HS-27A (cell line): ENCODE measurements around the gene THADA.
"Not testable (repeated sequence)": the region's sequence is repeated elsewhere in the genome, so short reads cannot be mapped to it uniquely, and the experiment has no call there.

Experiments
- DNase-seq: peaks from one replicate; pipeline ENCODE4 v3.0.0-alpha.2; 2012; ENCODE audit warnings: low read depth, missing footprints

THADA gene

DNA sequence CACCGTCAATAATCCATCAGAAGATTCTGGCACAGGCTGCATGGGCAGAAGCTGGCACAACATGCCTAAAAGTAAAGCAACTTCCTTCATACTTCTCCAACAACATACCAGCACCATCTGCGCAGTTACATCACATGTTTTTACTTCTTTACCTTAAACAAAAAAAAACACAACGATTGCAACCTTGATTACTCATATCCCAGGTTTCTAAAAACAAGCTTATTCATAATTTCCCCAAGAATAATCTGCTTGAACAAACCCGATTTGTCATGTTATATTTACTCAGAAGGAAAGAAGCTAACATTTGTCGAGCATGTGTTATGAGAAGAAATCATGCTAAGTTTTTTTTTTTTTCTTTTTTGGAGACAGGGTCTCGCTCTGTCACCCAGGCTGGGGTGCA is 54.7 kb downstream of the THADA start:
- no peak for DNase-seq

DNA sequence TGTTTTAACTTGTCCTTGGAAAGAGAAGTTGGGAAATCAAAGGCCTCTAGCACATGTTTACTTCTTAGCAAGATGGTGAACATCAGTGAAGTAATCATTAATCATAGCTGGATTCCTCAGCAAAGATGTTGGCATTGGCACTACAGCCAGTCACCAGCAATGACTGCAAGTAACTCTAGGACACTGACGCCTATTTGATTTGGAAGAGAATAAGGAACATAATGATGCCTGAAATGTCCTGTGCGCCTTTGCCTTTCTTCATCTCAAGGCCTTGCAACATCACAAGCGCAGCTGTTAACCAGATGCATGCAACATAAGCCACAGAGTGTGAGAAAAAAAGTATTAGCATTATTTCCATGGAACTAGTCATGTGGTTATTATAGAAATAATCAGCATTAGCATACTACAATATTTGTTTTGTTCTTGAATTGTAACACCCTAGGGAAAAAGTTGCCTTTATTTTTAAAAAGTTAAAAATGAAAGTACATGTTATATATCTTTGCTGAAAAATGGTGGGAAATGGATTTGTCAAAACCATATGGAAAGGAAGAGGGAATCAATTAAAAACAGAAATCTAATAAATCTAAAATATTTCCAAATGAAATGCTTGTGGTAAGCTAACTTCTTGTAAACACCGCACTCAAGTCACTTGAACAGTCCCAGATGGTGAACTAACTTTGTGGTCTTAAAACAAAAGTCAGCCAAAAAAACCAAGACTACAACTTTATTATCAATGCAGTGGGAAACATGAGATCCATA is 55.6 kb downstream of the THADA start:
- DNase-seq, result peak; percentile 5

DNA sequence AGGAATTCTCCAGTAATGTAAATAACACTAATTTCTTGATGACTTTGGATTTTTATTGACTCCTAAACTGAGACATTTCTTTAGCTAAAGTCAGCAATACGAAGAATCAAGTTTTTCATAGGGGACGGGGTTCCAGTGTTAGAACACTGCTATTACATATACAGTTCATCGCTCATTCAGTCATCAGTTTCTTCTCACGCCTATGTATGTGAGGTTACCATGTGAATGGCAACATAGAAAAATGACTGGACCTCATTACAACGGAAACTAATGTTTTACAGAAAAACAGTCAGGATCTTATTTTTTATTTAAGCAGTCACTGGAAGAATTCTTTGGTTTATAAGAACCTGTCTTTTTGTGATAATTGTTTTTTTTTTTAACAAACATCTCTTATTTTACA is 56.4 kb downstream of the THADA start:
- DNase-seq, result no peak

DNA sequence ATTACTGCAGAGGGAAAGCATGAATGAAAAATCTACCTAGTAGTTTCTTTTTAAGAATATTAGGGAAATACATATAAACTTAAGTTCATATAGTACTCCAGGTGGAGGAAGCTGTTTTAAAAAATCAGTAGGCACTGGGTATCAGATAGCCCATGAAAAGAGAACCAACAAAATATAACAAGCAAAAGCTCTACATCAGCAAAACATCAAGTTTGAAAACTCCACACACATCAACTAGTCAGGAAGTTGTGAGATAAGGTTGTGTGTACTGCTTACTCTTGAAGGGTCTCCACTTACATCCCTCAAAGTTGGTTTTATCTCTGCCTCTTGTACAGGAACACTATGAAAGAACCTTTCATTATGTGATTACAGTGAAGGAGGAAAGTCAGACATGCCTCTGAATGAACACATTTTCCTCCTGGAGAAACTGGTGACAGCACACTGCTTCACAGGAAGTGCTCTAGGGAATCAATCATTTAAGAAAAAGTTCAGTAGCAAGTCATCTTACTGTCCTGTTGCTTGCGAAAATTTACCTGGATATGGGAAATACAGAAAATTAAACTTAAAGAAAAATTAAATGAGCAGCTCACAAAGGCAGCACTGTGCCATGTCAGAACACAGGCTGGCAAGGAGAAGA is 57.7 kb downstream of the THADA start:
- DNase-seq, result no peak

DNA sequence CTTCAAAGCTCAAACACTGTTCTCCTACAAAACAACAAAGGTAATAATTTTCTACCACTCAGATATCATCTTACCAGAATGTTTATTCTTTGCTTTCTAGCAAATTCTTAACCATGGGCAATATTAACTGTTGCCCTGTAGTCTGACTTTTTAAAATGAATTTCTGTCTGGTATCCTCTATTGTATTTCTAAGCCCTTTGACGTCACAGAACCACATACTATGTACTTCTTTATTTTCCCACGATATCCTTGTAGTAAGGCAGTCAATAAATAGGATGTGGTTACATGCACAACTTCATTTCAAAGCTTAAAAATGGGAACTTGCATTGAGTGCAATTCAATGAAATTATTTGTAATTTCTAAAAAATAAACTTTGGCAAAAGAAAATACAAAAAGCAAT is 58.7 kb downstream of the THADA start:
- no peak for DNase-seq

DNA sequence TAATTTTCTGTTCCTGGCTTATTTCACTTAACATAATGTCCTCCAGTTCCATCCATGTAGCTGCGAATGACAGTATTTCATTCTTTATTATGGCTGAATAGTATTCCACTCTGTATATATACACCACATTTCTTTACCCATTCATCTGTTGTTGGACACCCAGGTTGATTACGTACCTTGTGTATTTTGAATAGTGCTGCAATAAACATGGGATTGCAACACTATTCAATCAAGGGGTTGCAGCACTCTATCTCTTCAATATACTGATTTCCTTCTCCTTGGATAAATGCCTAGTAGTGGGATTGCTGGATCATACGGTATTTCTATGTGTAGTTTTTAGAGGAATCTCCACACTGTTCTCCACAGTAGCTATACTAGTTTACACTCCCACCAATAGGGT is 61.3 kb downstream of the THADA start:
- no peak for DNase-seq

DNA sequence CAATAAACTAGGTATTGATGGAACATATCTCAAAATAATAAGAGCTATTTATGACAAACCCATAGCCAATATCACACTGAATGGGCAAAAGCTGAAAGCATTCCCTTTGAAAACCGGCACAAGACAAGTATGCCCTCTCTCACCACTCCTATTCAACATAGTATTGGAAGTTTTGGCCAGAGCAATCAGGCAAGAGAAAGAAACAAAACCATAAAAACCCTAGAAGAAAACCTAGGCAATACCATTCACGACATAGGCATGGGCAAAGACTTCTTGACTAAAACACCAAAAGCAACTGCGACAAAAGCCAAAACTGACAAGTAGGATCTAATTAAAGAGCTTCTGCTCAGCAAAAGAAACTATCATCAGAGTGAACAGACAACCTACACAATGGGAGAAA is 63.3 kb downstream of the THADA start:
- not testable (repeated sequence) for DNase-seq

DNA sequence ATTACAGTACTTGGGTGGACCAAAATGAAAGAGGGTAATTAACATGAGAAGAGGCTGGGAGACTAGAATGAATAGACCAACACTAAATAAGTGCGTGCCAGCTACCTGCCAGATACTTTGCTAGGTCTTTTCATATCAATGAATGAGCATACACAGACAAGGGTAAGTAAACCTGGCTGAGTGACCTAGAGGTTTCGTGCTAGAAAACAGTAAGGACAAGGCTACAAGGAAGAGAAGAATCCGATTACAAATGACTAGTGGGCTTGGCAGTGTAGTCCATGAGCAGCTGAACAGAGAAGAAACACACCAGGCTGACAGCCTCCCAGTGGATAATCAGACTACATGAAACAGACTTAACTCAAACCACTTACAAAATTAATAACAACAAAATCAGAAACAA is 64.6 kb downstream of the THADA start:
- no peak for DNase-seq

DNA sequence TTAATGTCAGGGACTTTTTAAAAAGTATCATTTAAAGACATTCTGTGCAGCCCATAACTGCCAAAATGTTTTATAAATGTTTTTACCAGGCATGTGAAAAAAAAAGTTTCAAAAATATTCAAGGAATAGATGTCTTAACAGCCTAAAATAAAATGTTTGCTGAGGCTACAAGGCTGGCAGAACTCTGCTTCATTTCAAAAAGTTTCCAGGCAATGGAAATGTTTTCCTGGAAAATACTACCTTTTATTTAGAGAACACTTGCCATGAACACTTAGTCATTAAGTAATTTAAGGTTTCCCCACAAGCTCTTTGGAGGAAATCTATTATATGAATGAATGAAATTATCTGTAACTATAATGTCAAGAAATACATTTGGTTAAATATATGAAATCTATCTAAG is 68.8 kb downstream of the THADA start:
- no peak for DNase-seq

DNA sequence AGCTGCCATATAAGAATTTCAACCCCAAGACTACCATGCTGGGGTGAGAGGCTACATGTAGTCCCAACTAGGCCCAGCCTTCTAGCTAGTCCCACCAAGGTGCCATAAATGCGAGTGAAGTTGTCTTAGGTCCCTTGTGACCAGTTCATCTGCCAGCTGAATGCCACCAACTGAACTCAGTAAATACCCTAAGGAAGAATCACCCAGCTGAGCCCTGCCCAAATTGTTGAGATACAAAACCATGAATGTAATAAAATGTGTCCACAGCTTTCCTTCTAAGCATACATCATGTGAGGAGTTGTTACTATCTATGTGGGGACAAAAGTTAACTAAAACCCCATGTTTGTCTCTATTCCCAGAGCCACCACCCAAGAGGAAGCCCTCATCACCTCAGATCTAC is 70.3 kb downstream of the THADA start:
- DNase-seq, result no peak

DNA sequence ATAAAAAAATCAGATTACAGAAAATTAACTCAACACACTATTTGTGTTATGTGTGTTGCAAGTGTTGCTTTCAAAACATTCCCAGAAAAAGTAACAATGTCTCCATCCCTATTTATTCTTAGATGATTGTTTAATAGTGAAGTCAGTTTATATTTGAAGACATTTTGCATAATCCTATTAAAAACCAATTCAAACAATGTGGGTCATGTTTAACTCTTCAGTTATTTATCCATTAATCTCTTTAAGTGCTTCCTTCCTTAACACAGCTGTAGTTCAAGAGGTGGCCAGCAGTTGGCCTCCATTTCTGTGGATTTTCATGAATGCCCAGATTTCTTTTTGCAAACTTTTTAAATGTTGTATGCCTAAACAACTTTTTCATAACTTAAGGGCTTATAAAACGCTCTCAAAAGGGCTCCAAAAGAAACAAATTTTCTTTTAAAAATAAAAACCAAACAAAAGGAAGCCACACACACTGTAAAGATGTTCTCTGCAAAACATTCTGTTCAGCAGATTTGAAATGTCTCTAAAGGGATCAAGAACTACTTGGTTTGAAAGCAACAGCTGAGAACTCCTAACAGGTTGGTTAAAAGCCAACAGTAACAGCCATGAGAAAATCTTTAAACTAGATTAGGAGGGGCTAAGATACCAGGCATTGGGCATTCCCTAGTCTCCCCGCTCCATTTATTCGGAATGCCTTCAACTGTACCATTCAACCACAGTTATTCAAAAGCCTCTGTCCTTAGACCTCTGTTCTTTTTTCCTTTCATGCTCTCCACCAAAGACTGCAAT is 71.5 kb downstream of the THADA start:
- no peak for DNase-seq

DNA sequence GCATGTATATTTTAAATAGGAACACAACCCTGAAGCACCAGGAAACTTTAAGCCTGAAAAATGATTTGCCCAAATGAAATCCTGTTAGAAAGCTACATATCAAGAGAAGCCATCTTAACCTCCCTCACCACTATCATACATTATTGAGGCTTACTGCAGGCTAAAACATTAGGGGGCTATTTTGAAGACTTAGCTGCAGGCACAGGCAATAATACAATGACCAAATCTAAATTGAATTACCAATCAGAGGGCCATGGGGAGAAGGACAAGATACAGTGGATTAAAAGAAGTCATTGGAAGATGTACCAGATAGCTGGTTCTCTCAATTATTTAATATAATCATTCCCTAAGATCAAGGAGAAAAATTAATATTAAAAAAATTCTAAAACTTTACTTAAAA is 73.7 kb downstream of the THADA start:
- DNase-seq, result no peak

DNA sequence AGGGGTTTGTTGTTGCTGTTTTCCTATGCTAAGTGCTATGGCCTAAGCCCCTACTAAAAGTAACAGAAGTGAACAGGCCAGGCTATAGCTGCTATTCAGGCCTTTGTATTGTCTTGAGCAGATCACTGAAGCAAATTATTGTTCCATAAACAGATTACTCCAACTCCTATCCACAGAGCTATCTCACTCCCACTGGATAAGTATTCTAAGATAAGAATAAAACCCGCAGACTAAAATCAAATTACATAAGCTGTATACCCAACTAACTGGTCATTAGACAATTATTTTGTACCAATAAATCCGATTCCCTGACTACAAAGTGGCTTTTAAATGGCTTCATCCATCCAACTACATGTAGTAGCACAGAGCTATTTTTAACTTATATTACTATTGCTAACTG is 74.3 kb downstream of the THADA start:
- DNase-seq, result no peak

DNA sequence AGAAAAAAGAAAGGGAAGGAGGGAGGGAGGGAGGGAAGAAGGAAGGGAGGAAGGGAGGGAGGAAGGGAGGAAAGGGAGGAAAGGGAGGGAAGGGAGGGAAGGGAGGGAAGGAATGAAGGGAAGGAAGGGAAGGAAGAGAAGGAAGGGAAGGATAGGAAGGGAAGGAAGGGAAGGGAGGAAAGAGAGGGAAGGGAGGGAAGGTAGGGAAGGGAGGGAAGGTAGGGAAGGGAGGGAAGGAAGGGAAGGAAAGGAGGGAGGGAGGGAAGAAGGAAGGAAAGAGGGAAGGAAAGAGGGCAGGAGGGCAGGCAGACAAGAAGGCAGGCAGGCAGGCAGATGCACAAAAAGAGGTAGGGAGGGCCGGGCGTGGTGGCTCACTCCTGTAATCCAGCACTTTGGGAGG is 74.9 kb downstream of the THADA start:
- DNase-seq, result no peak

DNA sequence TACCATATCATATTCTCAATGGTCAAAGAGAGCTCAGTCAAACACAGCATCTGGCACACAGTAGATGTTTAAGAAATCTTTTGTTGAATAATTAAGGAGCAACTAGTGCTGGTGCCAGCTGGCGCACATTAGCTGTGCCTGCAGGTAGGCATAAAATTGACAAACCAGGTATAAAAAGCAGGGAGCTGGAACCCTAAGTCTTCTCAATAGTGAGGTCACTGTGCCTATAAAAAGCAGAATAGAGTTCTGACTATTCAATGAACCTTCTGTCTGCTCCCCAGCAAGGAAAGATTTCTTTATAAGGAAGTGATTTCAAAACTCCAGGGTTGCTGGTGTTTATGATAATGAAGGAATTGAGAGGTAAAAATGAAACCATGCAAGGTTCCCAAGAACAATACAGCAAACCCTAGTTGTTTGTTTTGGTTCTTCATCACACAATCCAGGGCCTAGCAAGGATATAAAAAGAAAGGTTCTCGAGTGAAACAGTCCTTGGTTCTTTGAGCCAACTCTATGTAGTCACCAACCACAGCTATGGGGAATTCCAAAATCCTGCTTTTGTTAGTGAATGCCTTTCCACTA is 76.1 kb downstream of the THADA start:
- DNase-seq, result peak; percentile 15

DNA sequence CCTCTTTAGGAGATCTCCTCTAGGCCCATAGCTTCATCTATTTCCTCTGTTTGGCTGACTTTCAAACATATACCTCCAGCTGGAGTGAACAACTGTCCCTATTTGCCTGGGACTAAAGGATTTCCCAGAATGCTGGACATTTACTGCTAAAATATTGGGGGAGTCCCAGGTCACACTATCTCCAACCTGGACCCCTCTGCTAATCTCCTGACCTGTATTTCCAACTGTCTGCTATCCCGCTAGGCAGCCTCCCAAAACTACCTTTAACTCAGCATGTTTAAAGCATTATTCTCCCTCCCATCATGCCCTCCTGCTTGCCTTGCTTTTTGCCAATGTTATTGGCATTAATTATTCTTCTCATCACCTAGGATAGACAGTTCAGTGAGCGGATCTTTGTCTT is 77.1 kb downstream of the THADA start:
- no peak for DNase-seq

DNA sequence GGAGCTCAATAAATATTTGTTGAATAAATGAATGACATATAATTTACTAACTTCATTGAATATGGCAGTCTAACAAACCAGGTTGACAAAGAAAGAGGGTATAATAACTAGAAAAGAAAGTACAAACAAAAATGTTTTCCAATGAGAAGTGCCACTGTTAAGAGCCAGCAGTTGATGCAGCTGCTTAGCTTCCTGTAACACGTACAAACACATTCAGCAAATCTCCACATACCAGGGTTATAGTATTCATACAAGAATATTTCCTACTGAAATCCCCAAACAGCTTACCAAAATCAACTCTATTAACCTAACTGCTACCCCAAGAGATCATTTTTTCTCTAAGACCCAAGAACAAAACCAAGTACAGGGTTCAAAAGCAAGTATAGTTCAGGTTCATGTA is 77.7 kb downstream of the THADA start:
- DNase-seq, result no peak

DNA sequence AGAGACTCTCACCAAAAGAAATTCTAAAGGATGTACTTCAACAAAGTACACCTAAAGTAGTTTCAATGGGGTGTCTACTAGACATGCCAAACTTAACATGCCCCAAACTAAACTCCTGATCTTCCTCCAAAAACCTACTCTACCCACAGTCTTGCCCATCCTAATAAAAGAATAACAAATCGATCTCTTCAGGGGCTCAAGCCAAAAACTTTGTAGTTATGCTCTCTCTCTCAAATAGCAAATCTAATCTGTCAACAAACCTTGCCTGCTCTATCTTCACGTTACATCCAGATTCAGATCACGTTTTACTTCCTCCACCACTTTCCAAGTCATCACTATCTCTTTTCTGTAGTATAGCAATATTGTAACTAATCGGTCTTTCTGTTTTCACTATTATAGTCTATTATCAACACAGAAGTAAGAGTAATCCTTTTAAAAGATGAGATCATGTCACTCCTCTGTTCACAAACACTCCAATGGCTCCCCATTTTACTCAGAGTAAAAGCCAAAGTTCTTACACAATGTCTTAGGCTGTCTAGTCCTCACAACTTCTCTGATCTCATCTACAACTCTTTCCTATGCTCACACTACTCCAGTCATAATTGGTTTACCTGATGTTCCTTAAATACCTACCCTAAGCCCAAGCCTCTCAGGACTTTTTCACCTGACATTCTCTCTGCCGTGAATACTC is 79.9 kb downstream of the THADA start:
- DNase-seq, result no peak

DNA sequence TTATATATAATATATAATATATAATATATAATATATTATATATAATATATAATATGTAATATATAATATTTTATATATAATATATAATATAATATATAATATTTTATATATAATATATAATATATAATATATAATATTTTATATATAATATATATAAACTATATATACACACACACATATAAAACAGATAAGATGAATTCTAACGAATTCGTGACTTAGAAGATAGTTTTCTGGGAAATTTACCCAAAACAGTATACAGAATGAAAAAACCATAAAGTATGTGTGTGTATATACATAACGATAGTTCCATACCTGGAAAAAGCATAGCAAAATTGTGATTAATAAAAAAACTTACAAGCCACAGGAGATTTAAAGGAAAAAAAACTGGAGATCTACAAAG is 80.6 kb downstream of the THADA start:
- DNase-seq, result no peak

DNA sequence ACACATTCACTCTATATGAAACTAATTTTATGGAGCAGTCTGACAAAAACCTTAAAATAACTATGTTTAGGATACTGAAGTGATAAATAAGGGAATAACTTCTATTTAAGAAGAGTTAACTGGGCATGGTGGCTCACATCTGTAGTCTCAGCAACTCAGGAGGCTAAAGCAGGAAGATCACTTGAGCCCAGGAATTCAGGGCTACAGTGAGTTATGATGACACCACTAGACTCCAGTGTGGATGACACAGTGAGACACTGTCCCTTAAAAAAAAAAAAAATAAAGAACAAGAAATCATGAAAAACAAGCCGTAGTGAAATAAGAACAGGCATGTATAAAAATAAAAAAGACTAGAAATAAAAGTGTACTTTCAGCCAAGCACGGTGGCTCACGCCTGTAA is 82.0 kb downstream of the THADA start:
- DNase-seq, result no peak

DNA sequence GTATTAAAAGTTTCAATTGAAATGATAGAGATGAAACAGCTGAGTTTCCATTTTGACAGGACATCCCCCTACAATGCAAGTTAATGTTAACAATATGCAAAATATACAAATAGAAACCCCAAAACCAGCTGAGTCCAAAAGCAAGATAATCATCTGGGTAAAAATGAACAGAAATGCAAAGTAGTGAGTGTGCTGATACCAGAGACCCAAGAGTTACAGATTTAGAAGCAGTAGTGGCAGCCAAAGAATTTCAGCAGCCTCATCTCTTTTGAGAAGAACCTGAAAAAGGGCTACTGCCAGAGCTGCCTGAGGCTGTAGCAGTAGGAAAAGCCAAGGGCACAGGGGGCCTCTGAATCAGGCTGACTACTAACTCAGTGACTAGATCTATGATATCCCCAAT is 82.6 kb downstream of the THADA start:
- no peak for DNase-seq

DNA sequence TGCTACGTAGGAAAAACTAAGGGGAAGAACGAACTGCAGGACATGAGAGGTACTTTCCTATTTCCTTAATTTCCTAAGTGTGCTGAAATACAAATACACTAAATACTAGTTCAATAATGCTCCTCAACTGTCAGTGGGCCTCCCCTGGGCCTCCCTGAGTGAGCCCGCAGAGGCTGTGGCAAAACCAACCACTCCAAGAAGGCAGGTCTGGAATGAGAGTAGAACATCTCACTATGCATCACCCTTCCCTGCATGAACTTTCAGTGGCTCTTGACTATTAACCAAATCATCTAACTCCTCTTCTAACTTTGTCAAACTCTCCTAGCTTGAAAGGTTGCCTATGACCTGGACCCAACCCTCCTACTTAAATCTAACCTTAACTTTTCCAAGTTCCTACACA is 84.6 kb downstream of the THADA start:
- DNase-seq, result no peak
